ENCODE measurements around the gene IFNGR1.

The IFNGR1 gene

GRCh38 chr6:137190583-137191094, 28.5 kb downstream of the IFNGR1 start:
- TF ChIP-seq ZNF384 (IDR thresholded peaks at IDR 0.05) (no peak), LEF1 (IDR thresholded peaks at IDR 0.05; ENCODE audit: borderline replicate concordance) (no peak), FOXA1 (IDR thresholded peaks at IDR 0.05) (no peak), CTBP1 (IDR thresholded peaks at IDR 0.05; ENCODE audit: borderline replicate concordance) (no peak), TARDBP (IDR thresholded peaks at IDR 0.05) (no peak), L3MBTL2 (conservative IDR thresholded peaks at IDR 0.05) (no peak), NFRKB (IDR thresholded peaks at IDR 0.05) (no peak), ARNT (IDR thresholded peaks at IDR 0.05) (no peak), SP1 (IDR thresholded peaks at IDR 0.05) (no peak), HDGF (IDR thresholded peaks at IDR 0.05; ENCODE audit: borderline replicate concordance) (no peak), ELF4 (IDR thresholded peaks at IDR 0.05) (no peak), PKNOX1 (IDR thresholded peaks at IDR 0.05) (no peak), SUZ12 (IDR thresholded peaks at IDR 0.05) (no peak), FOXM1 (IDR thresholded peaks at IDR 0.05; ENCODE audit: borderline replicate concordance) (no peak), FOXK2 (IDR thresholded peaks at IDR 0.05) (no peak), BHLHE40 (IDR thresholded peaks at IDR 0.05; ENCODE audit: borderline replicate concordance) (no peak)
- CTCF ChIA-PET, result no interaction called here
- POLR2A ChIA-PET, result no interaction called here
- DNase-seq (ENCODE audit: extremely low spot score), result no peak

GRCh38 chr6:137188855-137189254, 30.3 kb downstream of the IFNGR1 start:
- ChIA-PET POLR2A (no interaction called here), CTCF (no interaction called here)
- DNase-seq (ENCODE audit: extremely low spot score), result no peak
- TF ChIP-seq NFRKB (IDR thresholded peaks at IDR 0.05) (no peak), ELF4 (IDR thresholded peaks at IDR 0.05) (no peak), HDGF (IDR thresholded peaks at IDR 0.05; ENCODE audit: borderline replicate concordance) (no peak), LEF1 (IDR thresholded peaks at IDR 0.05; ENCODE audit: borderline replicate concordance) (no peak), L3MBTL2 (conservative IDR thresholded peaks at IDR 0.05) (no peak), PKNOX1 (IDR thresholded peaks at IDR 0.05) (no peak), CTBP1 (IDR thresholded peaks at IDR 0.05; ENCODE audit: borderline replicate concordance) (no peak), ZNF384 (IDR thresholded peaks at IDR 0.05) (no peak), FOXM1 (IDR thresholded peaks at IDR 0.05; ENCODE audit: borderline replicate concordance) (no peak), FOXA1 (IDR thresholded peaks at IDR 0.05) (no peak), FOXK2 (IDR thresholded peaks at IDR 0.05) (no peak), BHLHE40 (IDR thresholded peaks at IDR 0.05; ENCODE audit: borderline replicate concordance) (no peak), SP1 (IDR thresholded peaks at IDR 0.05) (no peak), TARDBP (IDR thresholded peaks at IDR 0.05) (no peak), SUZ12 (IDR thresholded peaks at IDR 0.05) (no peak), ARNT (IDR thresholded peaks at IDR 0.05) (no peak)

GRCh38 chr6:137185290-137185689, 33.9 kb downstream of the IFNGR1 start:
- CTCF ChIA-PET, result no interaction called here
- TF ChIP-seq TARDBP (IDR thresholded peaks at IDR 0.05) (no peak), BHLHE40 (IDR thresholded peaks at IDR 0.05; ENCODE audit: borderline replicate concordance) (no peak), CTBP1 (IDR thresholded peaks at IDR 0.05; ENCODE audit: borderline replicate concordance) (no peak), LEF1 (IDR thresholded peaks at IDR 0.05; ENCODE audit: borderline replicate concordance) (no peak), L3MBTL2 (conservative IDR thresholded peaks at IDR 0.05) (no peak), HDGF (IDR thresholded peaks at IDR 0.05; ENCODE audit: borderline replicate concordance) (no peak), NFRKB (IDR thresholded peaks at IDR 0.05) (no peak), FOXK2 (IDR thresholded peaks at IDR 0.05) (no peak), ELF4 (IDR thresholded peaks at IDR 0.05) (no peak), PKNOX1 (IDR thresholded peaks at IDR 0.05) (no peak), SUZ12 (IDR thresholded peaks at IDR 0.05) (no peak), ARNT (IDR thresholded peaks at IDR 0.05) (no peak), FOXM1 (IDR thresholded peaks at IDR 0.05; ENCODE audit: borderline replicate concordance) (no peak), ZNF384 (IDR thresholded peaks at IDR 0.05) (no peak), SP1 (IDR thresholded peaks at IDR 0.05) (no peak)
- POLR2A ChIA-PET, result no interaction called here
- no peak for DNase-seq (ENCODE audit: extremely low spot score)

GRCh38 chr6:137182654-137183073, 36.5 kb downstream of the IFNGR1 start:
- no peak for DNase-seq (ENCODE audit: extremely low spot score)
- CTCF ChIA-PET, result no interaction called here

More at GRCh38 chr6:137182654-137183073, 36.5 kb downstream of the IFNGR1 start:
- POLR2A ChIA-PET, result no interaction called here
- TF ChIP-seq BHLHE40 (IDR thresholded peaks at IDR 0.05; ENCODE audit: borderline replicate concordance) (no peak), ELF4 (IDR thresholded peaks at IDR 0.05) (no peak), L3MBTL2 (conservative IDR thresholded peaks at IDR 0.05) (no peak), LEF1 (IDR thresholded peaks at IDR 0.05; ENCODE audit: borderline replicate concordance) (no peak), PKNOX1 (IDR thresholded peaks at IDR 0.05) (no peak), NFRKB (IDR thresholded peaks at IDR 0.05) (no peak), SP1 (IDR thresholded peaks at IDR 0.05) (no peak), FOXA1 (IDR thresholded peaks at IDR 0.05) (no peak), TARDBP (IDR thresholded peaks at IDR 0.05) (no peak)
